ENCODE data around the gene CUX1.

The CUX1 gene

GRCh38 chr7:102283477-102284189, 466.2 kb downstream of the CUX1 start:
- FAIRE-seq (peak; percentile 77), DNase-seq (ENCODE audit: insufficient read length) (no peak)
- TF ChIP-seq TAF1 (IDR thresholded peaks at IDR 0.05; ENCODE audit: borderline replicate concordance, low read depth, low read length) = no peak
- TF ChIP-seq POLR2A (IDR thresholded peaks at IDR 0.05; ENCODE audit: low read depth, low read length) = no peak
- TF ChIP-seq POLR2AphosphoS5 (IDR thresholded peaks at IDR 0.05; ENCODE audit: low read depth, low read length) = no peak

GRCh38 chr7:102284399-102284798, 467.0 kb downstream of the CUX1 start:
- TF ChIP-seq POLR2AphosphoS5 (IDR thresholded peaks at IDR 0.05; ENCODE audit: low read depth, low read length) = no peak
- no peak for TF ChIP-seq TAF1 (IDR thresholded peaks at IDR 0.05; ENCODE audit: borderline replicate concordance, low read depth, low read length)
- TF ChIP-seq POLR2A (IDR thresholded peaks at IDR 0.05; ENCODE audit: low read depth, low read length) = no peak
- peak; percentile 81 for FAIRE-seq

GRCh38 chr7:102284891-102285539, 467.6 kb downstream of the CUX1 start:
- peak; percentile 38 for FAIRE-seq
- DNase-seq (ENCODE audit: insufficient read length) = no peak
- no peak for TF ChIP-seq POLR2AphosphoS5 (IDR thresholded peaks at IDR 0.05; ENCODE audit: low read depth, low read length)
- no peak for TF ChIP-seq TAF1 (IDR thresholded peaks at IDR 0.05; ENCODE audit: borderline replicate concordance, low read depth, low read length)
- no peak for TF ChIP-seq POLR2A (IDR thresholded peaks at IDR 0.05; ENCODE audit: low read depth, low read length)

More at GRCh38 chr7:102284399-102284798, 467.0 kb downstream of the CUX1 start:
- no peak for DNase-seq (ENCODE audit: insufficient read length)

- no peak for FAIRE-seq
- DNase-seq (ENCODE audit: insufficient read length) = no peak
- TF ChIP-seq POLR2AphosphoS5 (IDR thresholded peaks at IDR 0.05; ENCODE audit: low read depth, low read length) = no peak
- TF ChIP-seq TAF1 (IDR thresholded peaks at IDR 0.05; ENCODE audit: borderline replicate concordance, low read depth, low read length) = no peak
- no peak for TF ChIP-seq POLR2A (IDR thresholded peaks at IDR 0.05; ENCODE audit: low read depth, low read length)
These were observed 468.3 kb downstream of the CUX1 start for GRCh38 chr7:102285540-102286236.

GRCh38 chr7:102286237-102287110, 469.0 kb downstream of the CUX1 start, which contains the start of gene SH2B2:
SH2B2 (plus strand) TSS chr7:102286868; CDS start chr7:102300551, 13,683 bp downstream.
- FAIRE-seq = peak; percentile 77
- no peak for DNase-seq (ENCODE audit: insufficient read length)
- TF ChIP-seq POLR2AphosphoS5 (IDR thresholded peaks at IDR 0.05; ENCODE audit: low read depth, low read length) = no peak
- TF ChIP-seq TAF1 (IDR thresholded peaks at IDR 0.05; ENCODE audit: borderline replicate concordance, low read depth, low read length) = no peak
- peak; percentile 53; the same call in 1 of the 2 replicates for TF ChIP-seq POLR2A (IDR thresholded peaks at IDR 0.05; ENCODE audit: low read depth, low read length)

- FAIRE-seq = peak; percentile 72
- TF ChIP-seq POLR2AphosphoS5 (IDR thresholded peaks at IDR 0.05; ENCODE audit: low read depth, low read length) (no peak), POLR2A (IDR thresholded peaks at IDR 0.05; ENCODE audit: low read depth, low read length) (no peak), TAF1 (IDR thresholded peaks at IDR 0.05; ENCODE audit: borderline replicate concordance, low read depth, low read length) (no peak)
- DNase-seq (ENCODE audit: insufficient read length) = no peak
These were observed 469.9 kb downstream of the CUX1 start for GRCh38 chr7:102287111-102287980.

GRCh38 chr7:102287981-102288278, 470.5 kb downstream of the CUX1 start:
- DNase-seq (ENCODE audit: insufficient read length) = no peak
- TF ChIP-seq POLR2A (IDR thresholded peaks at IDR 0.05; ENCODE audit: low read depth, low read length) (no peak), TAF1 (IDR thresholded peaks at IDR 0.05; ENCODE audit: borderline replicate concordance, low read depth, low read length) (no peak), POLR2AphosphoS5 (IDR thresholded peaks at IDR 0.05; ENCODE audit: low read depth, low read length) (no peak)
- FAIRE-seq = no peak

GRCh38 chr7:102288285-102288930, 471.0 kb downstream of the CUX1 start:
- DNase-seq (ENCODE audit: insufficient read length) = no peak
- peak; percentile 9 for FAIRE-seq
- TF ChIP-seq POLR2A (IDR thresholded peaks at IDR 0.05; ENCODE audit: low read depth, low read length) = no peak
- no peak for TF ChIP-seq TAF1 (IDR thresholded peaks at IDR 0.05; ENCODE audit: borderline replicate concordance, low read depth, low read length)
- TF ChIP-seq POLR2AphosphoS5 (IDR thresholded peaks at IDR 0.05; ENCODE audit: low read depth, low read length) = no peak

- TF ChIP-seq TAF1 (IDR thresholded peaks at IDR 0.05; ENCODE audit: borderline replicate concordance, low read depth, low read length) (no peak), POLR2A (IDR thresholded peaks at IDR 0.05; ENCODE audit: low read depth, low read length) (peak; percentile 29; the same call in 1 of the 2 replicates), POLR2AphosphoS5 (IDR thresholded peaks at IDR 0.05; ENCODE audit: low read depth, low read length) (0 out of 2 replicates have a peak, but pooled peaks have one; percentile 24)
- DNase-seq (ENCODE audit: insufficient read length) (no peak), FAIRE-seq (peak; percentile 65)
These were observed 471.6 kb downstream of the CUX1 start for GRCh38 chr7:102289057-102289456.

Measured in GM12892 (cell line).